Measurements from ENCODE around the gene EDEM3.
"Not testable (repeated sequence)": the region's sequence is repeated elsewhere in the genome, so short reads cannot be mapped to it uniquely, and the experiment has no call there.

Gene EDEM3

DNA sequence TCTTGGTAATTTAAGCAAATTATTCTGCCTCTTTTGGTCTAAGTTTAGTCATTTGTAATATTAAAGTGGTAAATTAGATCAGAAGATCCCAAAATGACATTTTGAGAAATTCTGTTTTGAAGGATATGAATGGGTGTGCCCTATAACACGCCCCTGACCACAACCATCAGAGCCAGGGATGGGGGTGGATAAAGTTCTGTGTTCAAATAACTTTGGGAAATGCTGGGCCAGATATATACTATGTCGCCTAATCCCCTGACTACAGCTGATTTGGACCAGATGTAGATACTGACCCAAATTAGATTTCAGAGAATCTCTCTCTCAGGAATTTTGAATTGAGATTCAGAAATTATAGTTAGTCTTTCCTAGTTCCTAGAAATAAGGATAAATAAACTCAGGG, 21.2 kb upstream of the EDEM3 start:
- H3K27ac ChIP-seq = no peak overlapping the region
- H3K9me3 ChIP-seq (replicated peaks in 1 of 11) = peaks cover 0 to 10% (median 0%) of the 10 kb centered on the region in 11 experiments; a peak in 4 of 22 replicates
- no peaks in the 10 kb centered on the region for H3K4me1 ChIP-seq
- H3K9ac ChIP-seq = no peak overlapping the region
- no peaks in the 10 kb centered on the region for H4K20me1 ChIP-seq
- no peak for TF ChIP-seq Cebpa-rat (IDR thresholded peaks at IDR 0.05)
- no peak overlapping the region for H3K4me2 ChIP-seq
- no peak overlapping the region for H3K4me3 ChIP-seq
- no peaks in the 10 kb centered on the region for H3K27me3 ChIP-seq
- no peaks in the 10 kb centered on the region for H3K36me3 ChIP-seq

DNA sequence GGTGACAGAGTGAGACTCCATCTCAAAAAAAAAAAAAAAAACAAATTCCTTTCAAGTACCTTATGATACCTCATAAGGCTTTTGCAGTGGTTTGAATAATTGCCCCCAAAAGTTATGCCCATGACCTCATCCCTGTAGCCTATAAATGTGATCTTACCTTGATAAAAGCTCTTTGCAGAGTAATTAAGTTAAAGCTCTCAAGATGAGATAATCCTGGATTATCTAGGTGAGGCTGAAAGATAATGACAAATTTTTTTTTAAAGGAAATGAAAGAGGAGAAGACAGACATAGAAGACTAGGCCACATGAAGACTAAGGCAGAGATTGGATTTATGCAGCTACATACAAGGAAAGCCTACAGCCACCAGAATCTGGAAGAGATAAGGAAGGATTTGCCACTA, 20.7 kb upstream of the EDEM3 start:
- Histone ChIP-seq H3K9me3 (replicated peaks in 1 of 11) (0 out of 22 replicates have a peak, but pooled peaks cover 0 to 5% (median 0%) of the 10 kb centered on the region in 11 experiments), H3K4me2 (no peak overlapping the region), H3K36me3 (no peaks in the 10 kb centered on the region), H3K9ac (no peak overlapping the region), H4K20me1 (no peaks in the 10 kb centered on the region), H3K4me1 (no peaks in the 10 kb centered on the region), H3K27ac (no peak overlapping the region), H3K27me3 (no peaks in the 10 kb centered on the region), H3K4me3 (no peak overlapping the region)
- TF ChIP-seq Cebpa-rat (IDR thresholded peaks at IDR 0.05) = no peak

DNA sequence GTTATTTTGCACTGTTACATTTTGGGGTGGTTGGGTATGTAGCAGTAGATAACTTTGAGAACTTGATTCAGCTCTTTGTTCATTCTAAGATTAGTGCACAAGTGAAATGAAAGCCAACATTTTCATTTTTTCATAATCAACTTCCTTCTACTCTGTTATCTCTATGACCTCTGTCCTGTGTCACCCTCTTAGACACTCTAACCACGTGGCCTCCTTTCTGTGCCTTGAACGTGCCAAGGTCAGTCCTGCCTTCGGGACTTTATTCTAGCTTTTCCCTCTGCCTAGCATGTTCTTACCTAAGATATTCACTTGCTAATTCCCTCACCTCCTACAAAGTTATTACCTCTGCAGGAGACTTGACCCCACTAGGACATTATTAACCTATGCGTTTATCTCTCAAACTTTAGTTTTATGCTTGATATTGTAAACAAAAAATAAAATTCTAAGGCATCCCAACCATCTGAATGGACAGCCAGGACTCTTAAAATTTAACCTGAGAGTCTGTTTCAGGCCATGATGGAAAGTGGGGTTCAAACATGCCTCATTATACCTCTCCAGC, 19.2 kb upstream of the EDEM3 start:
- no peaks in the 10 kb centered on the region for H4K20me1 ChIP-seq
- H3K9me3 ChIP-seq (replicated peaks in 1 of 11) = 0 out of 22 replicates have a peak, but pooled peaks cover 0 to 5% (median 0%) of the 10 kb centered on the region in 11 experiments
- H3K4me3 ChIP-seq = no peak overlapping the region
- H3K4me1 ChIP-seq = no peaks in the 10 kb centered on the region
- no peak overlapping the region for H3K4me2 ChIP-seq
- no peaks in the 10 kb centered on the region for H3K36me3 ChIP-seq
- H3K9ac ChIP-seq = no peak overlapping the region
- no peak overlapping the region for H3K27ac ChIP-seq
- TF ChIP-seq Cebpa-rat (IDR thresholded peaks at IDR 0.05) = no peak
- H3K27me3 ChIP-seq = no peaks in the 10 kb centered on the region

DNA sequence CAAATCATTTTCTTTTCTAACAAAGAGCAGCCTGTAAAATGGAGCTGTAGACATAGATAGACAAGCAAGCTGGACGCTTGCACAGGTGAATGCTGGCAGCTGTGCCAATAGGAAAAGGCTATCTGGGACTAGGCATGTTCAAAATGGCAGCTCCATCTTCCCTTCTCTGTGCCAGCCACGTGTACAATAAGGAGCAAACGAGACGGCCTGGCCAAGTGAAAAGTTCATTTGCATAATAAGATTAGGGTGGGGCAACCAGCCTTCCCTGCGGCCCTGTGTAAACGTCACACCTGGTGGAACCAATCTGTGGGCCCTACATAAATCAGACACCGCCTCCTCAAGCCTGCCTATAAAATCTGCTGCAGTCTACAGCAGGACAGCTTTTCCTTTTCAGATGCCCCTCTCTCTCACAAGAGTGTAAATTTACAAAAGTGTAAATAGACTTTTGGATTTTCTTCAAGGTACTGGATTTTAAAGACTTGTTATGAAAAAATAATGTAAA, 16.6 kb upstream of the EDEM3 start:
- no peak overlapping the region for H3K27ac ChIP-seq
- 0 out of 22 replicates have a peak, but pooled peaks cover 0 to 5% (median 0%) of the 10 kb centered on the region in 11 experiments for H3K9me3 ChIP-seq (replicated peaks in 1 of 11)
- H3K27me3 ChIP-seq = no peaks in the 10 kb centered on the region
- no peak for TF ChIP-seq Cebpa-rat (IDR thresholded peaks at IDR 0.05)
- no peak overlapping the region for H3K4me2 ChIP-seq
- H3K36me3 ChIP-seq = no peaks in the 10 kb centered on the region
- no peaks in the 10 kb centered on the region for H3K4me1 ChIP-seq
- no peaks in the 10 kb centered on the region for H4K20me1 ChIP-seq
- H3K4me3 ChIP-seq = no peak overlapping the region
- H3K9ac ChIP-seq = no peak overlapping the region

DNA sequence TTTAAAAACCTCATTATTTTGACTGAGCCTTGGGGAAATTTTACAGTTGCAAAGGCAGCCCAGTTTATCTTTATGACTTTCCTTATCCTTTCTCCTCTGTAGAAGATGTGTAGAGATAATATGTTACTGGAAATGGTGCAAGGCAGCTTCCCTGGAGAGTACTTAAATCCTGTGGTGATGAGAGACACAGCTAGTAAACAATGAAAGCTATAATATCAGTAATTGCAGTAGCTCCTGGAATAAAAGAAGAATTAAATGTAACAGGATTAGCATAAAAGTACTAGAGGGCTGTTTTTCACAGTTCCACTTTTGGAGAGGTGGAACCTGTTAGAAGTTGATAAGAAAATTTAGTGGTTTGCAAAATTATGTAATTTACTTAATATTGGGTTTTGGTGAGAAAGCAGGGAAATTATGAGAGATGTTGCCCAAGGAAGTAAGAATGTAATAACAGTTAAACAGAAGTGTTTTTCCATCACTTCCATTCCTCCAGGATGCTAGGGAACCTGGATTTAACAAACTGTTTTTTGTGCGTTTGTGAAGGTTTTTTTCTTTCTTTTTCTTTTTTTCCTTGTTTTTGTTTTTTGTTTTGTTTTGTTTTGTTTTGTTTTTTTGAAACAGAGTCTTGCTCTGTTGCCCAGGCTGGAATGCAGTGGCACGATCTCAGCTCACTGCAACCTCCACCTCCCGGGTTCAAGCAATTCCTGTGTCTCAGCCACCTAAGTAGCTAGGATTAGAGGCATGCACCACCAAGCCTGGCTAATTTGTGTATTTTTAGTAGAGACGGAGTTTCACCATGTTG, 15.7 kb upstream of the EDEM3 start:
- no peak for TF ChIP-seq Cebpa-rat (IDR thresholded peaks at IDR 0.05)
- Histone ChIP-seq H3K27ac (no peak overlapping the region), H4K20me1 (no peaks in the 10 kb centered on the region), H3K9ac (no peak overlapping the region), H3K9me3 (replicated peaks in 1 of 11) (0 out of 22 replicates have a peak, but pooled peaks cover 0 to 5% (median 0%) of the 10 kb centered on the region in 11 experiments), H3K4me3 (no peak overlapping the region), H3K27me3 (no peaks in the 10 kb centered on the region), H3K36me3 (no peaks in the 10 kb centered on the region), H3K4me2 (no peak overlapping the region), H3K4me1 (no peaks in the 10 kb centered on the region)

DNA sequence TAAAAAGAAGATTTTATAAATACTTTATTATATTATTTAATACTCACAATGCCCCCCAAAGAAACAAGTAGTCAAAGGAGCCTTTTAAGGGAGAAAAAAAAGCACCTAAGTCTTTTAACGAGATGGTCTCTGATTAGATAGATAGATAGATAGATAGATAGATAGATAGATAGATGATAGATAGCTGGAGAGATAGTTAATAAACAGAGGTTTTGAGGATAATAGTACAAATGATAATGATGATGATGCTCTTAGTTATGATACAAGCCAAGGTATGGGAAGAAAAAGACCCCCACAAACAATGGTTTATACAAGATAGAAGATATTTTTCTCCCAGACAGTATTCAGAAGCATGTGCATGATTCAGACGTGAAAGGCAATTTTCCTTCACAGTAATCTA, 14.6 kb upstream of the EDEM3 start:
- Histone ChIP-seq H3K4me3 (no peak overlapping the region), H3K27me3 (no peaks in the 10 kb centered on the region), H3K9ac (no peak overlapping the region), H3K9me3 (replicated peaks in 1 of 11) (no peaks in the 10 kb centered on the region), H3K4me2 (no peak overlapping the region), H3K27ac (no peak overlapping the region), H4K20me1 (no peaks in the 10 kb centered on the region), H3K4me1 (no peaks in the 10 kb centered on the region), H3K36me3 (no peaks in the 10 kb centered on the region)
- no peak for TF ChIP-seq Cebpa-rat (IDR thresholded peaks at IDR 0.05)

DNA sequence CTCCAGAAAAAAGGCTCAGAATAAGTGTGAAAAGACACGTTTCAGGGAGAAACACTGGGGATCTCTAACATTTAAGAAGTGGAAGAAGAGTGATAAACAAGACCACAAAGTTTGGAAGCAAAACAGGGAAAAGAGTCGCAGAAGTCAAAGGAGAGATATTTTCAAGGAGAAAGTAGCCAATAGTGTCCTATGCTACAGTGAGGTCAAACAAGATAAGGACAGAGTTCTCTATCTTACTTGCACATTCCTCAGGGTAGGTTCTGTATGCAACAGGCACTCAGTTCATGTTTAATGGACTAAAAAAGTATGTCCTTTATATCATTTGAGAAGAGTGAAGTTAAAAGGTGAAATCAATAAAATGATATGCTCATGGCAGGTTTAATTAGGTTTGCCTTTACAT, 13.8 kb upstream of the EDEM3 start:
- Histone ChIP-seq H3K36me3 (no peaks in the 10 kb centered on the region), H4K20me1 (no peaks in the 10 kb centered on the region), H3K4me2 (no peak overlapping the region), H3K9me3 (replicated peaks in 1 of 11) (peaks cover 0 to 5% (median 0%) of the 10 kb centered on the region in 11 experiments; a peak in 7 of 22 replicates), H3K27me3 (no peaks in the 10 kb centered on the region), H3K4me3 (no peak overlapping the region), H3K27ac (no peak overlapping the region), H3K9ac (no peak overlapping the region), H3K4me1 (no peaks in the 10 kb centered on the region)
- no peak for TF ChIP-seq Cebpa-rat (IDR thresholded peaks at IDR 0.05)

DNA sequence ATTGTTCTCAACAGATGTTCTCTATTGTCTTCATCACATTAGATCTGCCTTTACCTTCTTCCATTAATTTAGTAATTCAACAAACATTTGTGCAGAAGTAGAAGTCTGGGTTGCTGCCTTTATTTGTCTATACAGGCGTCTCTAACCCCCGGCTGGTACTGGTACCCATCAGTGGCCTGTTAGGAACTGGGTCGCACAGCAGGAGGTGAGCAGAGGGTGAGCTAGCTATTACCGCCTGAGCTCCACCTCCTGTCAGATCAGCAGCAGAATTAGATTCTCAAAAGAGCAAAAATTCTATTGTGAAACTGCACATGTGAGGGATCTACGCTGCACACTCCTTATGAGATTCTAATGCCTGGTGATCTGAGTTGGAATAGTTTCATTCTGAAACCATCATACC, 12.9 kb upstream of the EDEM3 start:
- Histone ChIP-seq H3K9me3 (replicated peaks in 1 of 11) (peaks cover 0 to 9% (median 0%) of the 10 kb centered on the region in 11 experiments; a peak in 7 of 22 replicates), H3K9ac (no peak overlapping the region), H3K27me3 (no peaks in the 10 kb centered on the region), H4K20me1 (no peaks in the 10 kb centered on the region), H3K4me1 (peaks cover 0 to under 1% (median 0%) of the 10 kb centered on the region in 10 experiments; a peak in 2 of 20 replicates), H3K4me2 (no peak overlapping the region), H3K27ac (no peak overlapping the region), H3K36me3 (no peaks in the 10 kb centered on the region), H3K4me3 (no peak overlapping the region)
- TF ChIP-seq Cebpa-rat (IDR thresholded peaks at IDR 0.05) = no peak

DNA sequence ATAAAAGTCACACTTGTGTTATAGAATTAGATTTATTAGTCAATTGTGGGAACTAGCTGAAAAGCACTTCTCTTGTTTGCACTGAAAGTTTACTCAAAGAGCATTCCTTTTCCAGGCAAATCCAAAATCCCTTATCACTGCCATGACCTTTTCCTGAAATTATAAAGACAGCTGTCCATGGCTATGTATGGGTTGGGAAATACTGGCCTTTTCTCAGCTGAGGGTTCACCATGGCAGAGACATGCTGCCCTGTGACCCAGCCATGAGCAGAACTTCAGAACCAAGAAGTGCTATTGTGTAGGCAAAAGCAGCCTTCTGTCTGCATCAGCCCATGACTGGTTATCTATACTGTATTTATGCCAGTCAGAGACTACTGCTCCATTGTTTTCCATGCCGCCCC, 9.8 kb upstream of the EDEM3 start:
- peaks cover 0 to 12% (median 4%) of the 10 kb centered on the region in 10 experiments; a peak in 5 of 20 replicates for H3K4me1 ChIP-seq
- H3K4me3 ChIP-seq = no peak overlapping the region
- H3K27ac ChIP-seq = no peak overlapping the region
- H3K9me3 ChIP-seq (replicated peaks in 1 of 11) = peaks cover 0 to 9% (median 0%) of the 10 kb centered on the region in 11 experiments; a peak in 7 of 22 replicates
- H3K9ac ChIP-seq = no peak overlapping the region
- no peaks in the 10 kb centered on the region for H3K27me3 ChIP-seq
- TF ChIP-seq Cebpa-rat (IDR thresholded peaks at IDR 0.05) = no peak
- no peak overlapping the region for H3K4me2 ChIP-seq
- no peaks in the 10 kb centered on the region for H3K36me3 ChIP-seq
- H4K20me1 ChIP-seq = no peaks in the 10 kb centered on the region

DNA sequence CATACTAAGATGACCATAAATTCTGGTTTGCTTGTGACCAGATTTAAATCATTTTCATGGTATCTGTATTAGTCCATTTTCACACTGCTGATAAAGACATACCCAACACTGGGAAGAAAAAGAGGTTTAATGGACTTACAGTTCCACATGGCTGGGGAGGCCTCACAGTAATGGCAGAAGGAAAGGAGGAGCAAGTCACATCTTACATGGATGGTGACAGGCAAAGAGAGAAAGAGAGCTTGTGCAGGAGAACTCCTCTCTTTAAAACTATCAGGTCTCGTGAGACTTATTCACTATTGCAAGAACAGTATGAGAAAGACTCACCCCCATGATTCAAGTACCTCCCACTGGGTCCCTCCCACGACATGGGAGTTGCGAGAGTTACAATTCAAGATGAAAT, 8.9 kb upstream of the EDEM3 start:
- not testable (repeated sequence) for H3K36me3 ChIP-seq; H3K9me3 ChIP-seq (replicated peaks in 1 of 11); H3K27me3 ChIP-seq; H3K4me3 ChIP-seq; H3K9ac ChIP-seq; H3K4me2 ChIP-seq; H4K20me1 ChIP-seq; H3K27ac ChIP-seq
- peaks cover 0 to 12% (median 4%) of the 10 kb centered on the region in 10 experiments; a peak in 5 of 20 replicates for H3K4me1 ChIP-seq

Data from BLaER1 treated with 17β-estradiol and CSF1 and Interleukin-3, amounts not matched to agents 10 nM and 100 nM (cell line).